ENCODE measurements around the gene SAA2. TPM values are rescaled to one million over a fixed set of nuclear protein-coding genes. Genes with fewer than 3 reads are reported as not detected.

The SAA2 gene
- total RNA-seq = not detected
- not detected for polyA plus RNA-seq (ENCODE audit: insufficient read depth in 1 of 8, insufficient read length in 8 of 8, low replicate concordance in 1 of 8)
- long read RNA-seq, donor 1 = 0 reads
- long read RNA-seq, donor 2 = 0 reads
- long read RNA-seq, donor 3 = 0 reads
- long read RNA-seq, donor 4 = 0 reads
- long read RNA-seq, donor 5 = 0 reads
- long read RNA-seq, donor 6 = 0 reads
- long read RNA-seq, donor 7 = 0 reads
- long read RNA-seq, donor 8 = 0 reads
- long read RNA-seq, donor 9 = 0 reads
- long read RNA-seq, donor 10 = 0 reads
- long read RNA-seq, donor 11 = 0 reads

- H3K27me3 ChIP-seq (ENCODE audit: control insufficient read depth, insufficient read depth, low read length) = peaks cover 3% of the 10 kb centered on the region
- no peak within 1 kb of the TSS for H3K4me3 ChIP-seq (ENCODE audit: low read length)
- no peak within 1 kb of the TSS for H3K27ac ChIP-seq (ENCODE audit: low read length)
- H3K4me1 ChIP-seq (ENCODE audit: control insufficient read depth, insufficient read depth, low read length) = no peaks in the 10 kb centered on the region
- DNase-seq = no peak
- 60% methylated on average over 1 of the region's 5 CpGs for WGBS (ENCODE audit: insufficient coverage)
- no peaks in the 10 kb centered on the region for H3K36me3 ChIP-seq (ENCODE audit: control insufficient read depth, insufficient read depth, low read length)
- no peaks in the 10 kb centered on the region for H3K9me3 ChIP-seq (replicated peaks; ENCODE audit: control insufficient read depth, low read depth, low read length)
Observed at GRCh38 chr11:18248561-18248960, at the start of gene SAA2. Gene SAA2, minus strand, starts transcription at chr11:18248668. Its CDS starts 657 bp downstream, at chr11:18248011.

DNA sequence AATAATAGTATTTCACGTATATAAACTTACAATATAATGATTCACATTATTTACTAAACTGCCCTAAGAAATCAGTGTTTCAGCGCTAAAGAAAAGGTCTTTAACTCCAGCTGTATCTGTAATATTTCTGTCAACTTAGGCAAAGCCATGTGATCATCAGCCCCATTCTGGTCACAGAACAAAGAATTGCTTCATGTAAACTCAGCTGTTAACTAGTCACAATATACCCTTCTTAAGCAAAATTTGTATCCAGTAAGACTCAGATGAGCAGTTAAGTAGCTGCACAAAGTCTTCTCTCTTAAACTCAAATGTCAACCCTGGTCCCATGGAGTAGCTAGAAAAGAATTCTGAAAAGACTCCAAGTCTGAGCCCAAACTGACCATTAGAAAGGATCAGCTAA, 46.8 kb upstream of the SAA2 start:
- Histone ChIP-seq H3K36me3 (ENCODE audit: control insufficient read depth, insufficient read depth, low read length) (peaks cover 42% of the 10 kb centered on the region), H3K27ac (ENCODE audit: low read length) (no peak overlapping the region), H3K4me1 (ENCODE audit: control insufficient read depth, insufficient read depth, low read length) (no peaks in the 10 kb centered on the region), H3K27me3 (ENCODE audit: control insufficient read depth, insufficient read depth, low read length) (no peaks in the 10 kb centered on the region), H3K9me3 (replicated peaks; ENCODE audit: control insufficient read depth, low read depth, low read length) (no peaks in the 10 kb centered on the region), H3K4me3 (ENCODE audit: low read length) (no peak overlapping the region)
- WGBS (ENCODE audit: insufficient coverage) = 100% methylated on average over 1 of the region's 2 CpGs
- DNase-seq = no peak

DNA sequence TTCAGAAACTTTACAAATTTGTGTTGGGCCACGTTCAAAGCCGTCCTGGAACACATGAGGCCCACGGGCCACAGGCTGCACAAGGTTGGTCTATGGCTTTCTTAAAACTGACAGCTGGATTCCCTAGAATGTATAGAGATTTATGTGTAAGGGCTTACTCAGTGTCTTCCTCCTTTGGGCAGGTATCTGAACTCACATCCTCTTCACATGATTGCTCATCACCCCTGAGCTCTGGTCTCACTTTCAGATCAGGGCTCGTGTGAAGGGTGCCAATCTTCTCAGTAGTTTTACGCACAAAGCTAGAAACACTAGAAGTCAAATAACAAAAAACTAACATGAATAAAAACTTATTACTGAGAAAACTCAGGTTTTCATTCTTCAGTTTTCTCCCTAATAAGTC, 46.4 kb upstream of the SAA2 start:
- no peaks in the 10 kb centered on the region for H3K4me1 ChIP-seq (ENCODE audit: control insufficient read depth, insufficient read depth, low read length)
- WGBS (ENCODE audit: insufficient coverage) = no CpG with 5 or more reads among the region's 5 CpGs
- no peak overlapping the region for H3K4me3 ChIP-seq (ENCODE audit: low read length)
- H3K27ac ChIP-seq (ENCODE audit: low read length) = no peak overlapping the region
- H3K9me3 ChIP-seq (replicated peaks; ENCODE audit: control insufficient read depth, low read depth, low read length) = no peaks in the 10 kb centered on the region
- peaks cover 44% of the 10 kb centered on the region for H3K36me3 ChIP-seq (ENCODE audit: control insufficient read depth, insufficient read depth, low read length)
- DNase-seq = no peak
- no peaks in the 10 kb centered on the region for H3K27me3 ChIP-seq (ENCODE audit: control insufficient read depth, insufficient read depth, low read length)

- no peaks in the 10 kb centered on the region for H3K4me1 ChIP-seq (ENCODE audit: control insufficient read depth, insufficient read depth, low read length)
- WGBS (ENCODE audit: insufficient coverage) = 100% methylated on average over 1 of the region's 4 CpGs
- H3K27ac ChIP-seq (ENCODE audit: low read length) = no peak overlapping the region
- no peak overlapping the region for H3K4me3 ChIP-seq (ENCODE audit: low read length)
- no peak for DNase-seq
- H3K36me3 ChIP-seq (ENCODE audit: control insufficient read depth, insufficient read depth, low read length) = peaks cover 54% of the 10 kb centered on the region
- H3K9me3 ChIP-seq (replicated peaks; ENCODE audit: control insufficient read depth, low read depth, low read length) = no peaks in the 10 kb centered on the region
- no peaks in the 10 kb centered on the region for H3K27me3 ChIP-seq (ENCODE audit: control insufficient read depth, insufficient read depth, low read length)
Observed at GRCh38 chr11:18288911-18289310, 40.4 kb upstream of the SAA2 start.

- H3K4me1 ChIP-seq (ENCODE audit: control insufficient read depth, insufficient read depth, low read length) = no peaks in the 10 kb centered on the region
- H3K9me3 ChIP-seq (replicated peaks; ENCODE audit: control insufficient read depth, low read depth, low read length) = no peaks in the 10 kb centered on the region
- peaks cover 46% of the 10 kb centered on the region for H3K36me3 ChIP-seq (ENCODE audit: control insufficient read depth, insufficient read depth, low read length)
- DNase-seq = no peak
- H3K27ac ChIP-seq (ENCODE audit: low read length) = no peak overlapping the region
- no peaks in the 10 kb centered on the region for H3K27me3 ChIP-seq (ENCODE audit: control insufficient read depth, insufficient read depth, low read length)
- WGBS (ENCODE audit: insufficient coverage) = 100% methylated on average over 1 of the region's 1 CpG
- no peak overlapping the region for H3K4me3 ChIP-seq (ENCODE audit: low read length)
Observed at GRCh38 chr11:18285841-18286240, 37.4 kb upstream of the SAA2 start.

- DNase-seq = no peak
- peaks cover 41% of the 10 kb centered on the region for H3K36me3 ChIP-seq (ENCODE audit: control insufficient read depth, insufficient read depth, low read length)
- H3K9me3 ChIP-seq (replicated peaks; ENCODE audit: control insufficient read depth, low read depth, low read length) = no peaks in the 10 kb centered on the region
- no peak overlapping the region for H3K4me3 ChIP-seq (ENCODE audit: low read length)
- WGBS (ENCODE audit: insufficient coverage) = 100% methylated on average over 1 of the region's 2 CpGs
- H3K27ac ChIP-seq (ENCODE audit: low read length) = no peak overlapping the region
- no peaks in the 10 kb centered on the region for H3K27me3 ChIP-seq (ENCODE audit: control insufficient read depth, insufficient read depth, low read length)
- no peaks in the 10 kb centered on the region for H3K4me1 ChIP-seq (ENCODE audit: control insufficient read depth, insufficient read depth, low read length)
Observed at GRCh38 chr11:18282626-18283025, 34.2 kb upstream of the SAA2 start.

- Histone ChIP-seq H3K27ac (ENCODE audit: low read length) (no peak overlapping the region), H3K9me3 (replicated peaks; ENCODE audit: control insufficient read depth, low read depth, low read length) (no peaks in the 10 kb centered on the region), H3K27me3 (ENCODE audit: control insufficient read depth, insufficient read depth, low read length) (no peaks in the 10 kb centered on the region), H3K36me3 (ENCODE audit: control insufficient read depth, insufficient read depth, low read length) (peaks cover 27% of the 10 kb centered on the region), H3K4me3 (ENCODE audit: low read length) (no peak overlapping the region), H3K4me1 (ENCODE audit: control insufficient read depth, insufficient read depth, low read length) (no peaks in the 10 kb centered on the region)
- 83% methylated on average over 1 of the region's 4 CpGs for WGBS (ENCODE audit: insufficient coverage)
- no peak for DNase-seq
Observed at GRCh38 chr11:18280438-18281045, 32.1 kb upstream of the SAA2 start.

GRCh38 chr11:18277565-18278271, 29.2 kb upstream of the SAA2 start:
- Histone ChIP-seq H3K27ac (ENCODE audit: low read length) (peak overlapping the region; percentile 13), H3K27me3 (ENCODE audit: control insufficient read depth, insufficient read depth, low read length) (no peaks in the 10 kb centered on the region), H3K4me3 (ENCODE audit: low read length) (no peak overlapping the region), H3K9me3 (replicated peaks; ENCODE audit: control insufficient read depth, low read depth, low read length) (no peaks in the 10 kb centered on the region), H3K36me3 (ENCODE audit: control insufficient read depth, insufficient read depth, low read length) (peaks cover 18% of the 10 kb centered on the region), H3K4me1 (ENCODE audit: control insufficient read depth, insufficient read depth, low read length) (no peaks in the 10 kb centered on the region)
- 90% methylated on average over 2 of the region's 5 CpGs for WGBS (ENCODE audit: insufficient coverage)
- peak; percentile 49 for DNase-seq

DNA sequence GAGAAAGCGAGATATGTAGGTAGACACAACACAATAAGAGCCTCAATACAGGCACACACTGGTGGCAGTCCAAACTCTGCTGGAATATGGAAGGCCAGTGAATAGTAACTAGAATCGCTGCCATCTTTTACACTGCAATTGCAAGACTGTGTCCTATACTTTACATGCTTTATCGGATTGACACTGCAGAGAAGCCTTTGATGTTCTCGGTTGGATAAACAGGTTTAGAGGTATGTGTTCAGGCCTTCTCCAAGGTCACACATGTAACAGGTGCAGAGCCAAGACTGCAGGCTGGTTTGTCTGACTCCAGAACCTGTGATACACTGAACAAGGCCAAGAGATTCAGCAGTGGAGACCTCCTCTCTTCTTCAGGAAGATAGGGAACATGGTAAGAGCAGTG, 22.7 kb upstream of the SAA2 start:
- H3K4me1 ChIP-seq (ENCODE audit: control insufficient read depth, insufficient read depth, low read length) = no peaks in the 10 kb centered on the region
- H3K4me3 ChIP-seq (ENCODE audit: low read length) = no peak overlapping the region
- H3K27ac ChIP-seq (ENCODE audit: low read length) = no peak overlapping the region
- H3K27me3 ChIP-seq (ENCODE audit: control insufficient read depth, insufficient read depth, low read length) = no peaks in the 10 kb centered on the region
- no CpG with 5 or more reads among the region's 4 CpGs for WGBS (ENCODE audit: insufficient coverage)
- H3K9me3 ChIP-seq (replicated peaks; ENCODE audit: control insufficient read depth, low read depth, low read length) = no peaks in the 10 kb centered on the region
- H3K36me3 ChIP-seq (ENCODE audit: control insufficient read depth, insufficient read depth, low read length) = no peaks in the 10 kb centered on the region
- DNase-seq = no peak

- Histone ChIP-seq H3K4me3 (ENCODE audit: low read length) (no peak overlapping the region), H3K4me1 (ENCODE audit: control insufficient read depth, insufficient read depth, low read length) (no peaks in the 10 kb centered on the region), H3K36me3 (ENCODE audit: control insufficient read depth, insufficient read depth, low read length) (no peaks in the 10 kb centered on the region), H3K9me3 (replicated peaks; ENCODE audit: control insufficient read depth, low read depth, low read length) (no peaks in the 10 kb centered on the region), H3K27me3 (ENCODE audit: control insufficient read depth, insufficient read depth, low read length) (no peaks in the 10 kb centered on the region), H3K27ac (ENCODE audit: low read length) (no peak overlapping the region)
- DNase-seq = no peak
- 69% methylated on average over 4 of the region's 4 CpGs for WGBS (ENCODE audit: insufficient coverage)
Observed at GRCh38 chr11:18270102-18270501, 21.6 kb upstream of the SAA2 start.
